ENCODE data around the gene SLC47A2. TPM values are rescaled to one million over a fixed set of nuclear protein-coding genes. Genes with fewer than 3 reads are reported as not detected.

SLC47A2 gene
- total RNA-seq, 2 donors from 2014 or later: not detected

GRCh38 chr17:19760746-19761145 is 44.4 kb upstream of the SLC47A2 start:
- Histone ChIP-seq H3K36me3 (no peaks in the 10 kb centered on the region), H3K27ac (no peak overlapping the region), H3K4me1 (ENCODE audit: control insufficient read depth in 1 of 2, low read depth in 2 of 2) (peaks cover 0 to 9% of the 10 kb centered on the region in 2 donors), H3K9me3 (no peaks in the 10 kb centered on the region), H3K4me3 (no peak overlapping the region), H3K27me3 (replicated peaks; ENCODE audit: insufficient read depth) (no peaks in the 10 kb centered on the region)
- DNase-seq (ENCODE audit: low spot score): no peak
- TF ChIP-seq, protein P1, sequence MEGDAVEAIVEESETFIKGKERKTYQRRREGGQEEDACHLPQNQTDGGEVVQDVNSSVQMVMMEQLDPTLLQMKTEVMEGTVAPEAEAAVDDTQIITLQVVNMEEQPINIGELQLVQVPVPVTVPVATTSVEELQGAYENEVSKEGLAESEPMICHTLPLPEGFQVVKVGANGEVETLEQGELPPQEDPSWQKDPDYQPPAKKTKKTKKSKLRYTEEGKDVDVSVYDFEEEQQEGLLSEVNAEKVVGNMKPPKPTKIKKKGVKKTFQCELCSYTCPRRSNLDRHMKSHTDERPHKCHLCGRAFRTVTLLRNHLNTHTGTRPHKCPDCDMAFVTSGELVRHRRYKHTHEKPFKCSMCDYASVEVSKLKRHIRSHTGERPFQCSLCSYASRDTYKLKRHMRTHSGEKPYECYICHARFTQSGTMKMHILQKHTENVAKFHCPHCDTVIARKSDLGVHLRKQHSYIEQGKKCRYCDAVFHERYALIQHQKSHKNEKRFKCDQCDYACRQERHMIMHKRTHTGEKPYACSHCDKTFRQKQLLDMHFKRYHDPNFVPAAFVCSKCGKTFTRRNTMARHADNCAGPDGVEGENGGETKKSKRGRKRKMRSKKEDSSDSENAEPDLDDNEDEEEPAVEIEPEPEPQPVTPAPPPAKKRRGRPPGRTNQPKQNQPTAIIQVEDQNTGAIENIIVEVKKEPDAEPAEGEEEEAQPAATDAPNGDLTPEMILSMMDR (IDR thresholded peaks at IDR 0.05): no peak
- no peak for ATAC-seq (ENCODE audit: insufficient number of reproducible peaks, low FRiP score, low read depth)

- TF ChIP-seq, protein P1 (IDR thresholded peaks at IDR 0.05): no peak
- H3K27me3 ChIP-seq (replicated peaks; ENCODE audit: insufficient read depth): no peaks in the 10 kb centered on the region
- ATAC-seq (ENCODE audit: insufficient number of reproducible peaks, low FRiP score, low read depth) (no peak), DNase-seq (ENCODE audit: low spot score) (no peak)
- no peaks in the 10 kb centered on the region for H3K36me3 ChIP-seq
- peaks cover 0 to 9% of the 10 kb centered on the region in 2 donors for H3K4me1 ChIP-seq (ENCODE audit: control insufficient read depth in 1 of 2, low read depth in 2 of 2)
- no peak overlapping the region for H3K27ac ChIP-seq
- no peak overlapping the region for H3K4me3 ChIP-seq
- no peaks in the 10 kb centered on the region for H3K9me3 ChIP-seq
These were observed 43.5 kb upstream of the SLC47A2 start for GRCh38 chr17:19759568-19760549.

GRCh38 chr17:19757536-19758180 is 41.3 kb upstream of the SLC47A2 start:
- Histone ChIP-seq H3K4me3 (no peak overlapping the region), H3K36me3 (no peaks in the 10 kb centered on the region), H3K27ac (no peak overlapping the region), H3K27me3 (replicated peaks; ENCODE audit: insufficient read depth) (no peaks in the 10 kb centered on the region), H3K9me3 (no peaks in the 10 kb centered on the region), H3K4me1 (ENCODE audit: control insufficient read depth in 1 of 2, low read depth in 2 of 2) (peaks cover 12 to 27% of the 10 kb centered on the region in 2 donors)
- ATAC-seq (ENCODE audit: insufficient number of reproducible peaks, low FRiP score, low read depth) (no peak), DNase-seq (ENCODE audit: low spot score) (no peak)
- TF ChIP-seq, protein P1 (IDR thresholded peaks at IDR 0.05): no peak

DNA sequence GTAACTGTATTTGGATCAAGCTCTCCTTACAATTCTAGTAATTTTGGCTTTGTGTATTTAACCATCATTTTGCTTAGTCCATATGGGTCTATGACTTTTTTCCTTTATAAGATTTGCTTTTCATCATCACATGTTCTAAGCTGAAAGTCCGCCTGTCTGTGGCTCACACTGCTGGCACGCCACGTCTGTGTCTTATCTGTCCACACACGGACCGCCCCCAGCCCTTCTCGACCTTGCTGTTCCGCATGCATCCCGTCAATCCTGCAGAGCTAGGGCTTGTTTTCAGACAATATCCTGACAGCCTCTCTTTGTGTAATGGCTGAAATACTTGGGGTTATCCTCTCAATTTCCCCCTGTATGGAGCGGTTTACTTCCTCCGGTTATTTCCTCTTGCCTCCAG is 40.2 kb upstream of the SLC47A2 start:
- Histone ChIP-seq H3K9me3 (no peaks in the 10 kb centered on the region), H3K27me3 (replicated peaks; ENCODE audit: insufficient read depth) (no peaks in the 10 kb centered on the region), H3K4me1 (ENCODE audit: control insufficient read depth in 1 of 2, low read depth in 2 of 2) (peaks cover 15 to 29% of the 10 kb centered on the region in 2 donors), H3K36me3 (no peaks in the 10 kb centered on the region), H3K27ac (no peak overlapping the region), H3K4me3 (no peak overlapping the region)
- ATAC-seq (ENCODE audit: insufficient number of reproducible peaks, low FRiP score, low read depth): no peak
- no peak for DNase-seq (ENCODE audit: low spot score)
- TF ChIP-seq, protein P1 (IDR thresholded peaks at IDR 0.05): no peak

DNA sequence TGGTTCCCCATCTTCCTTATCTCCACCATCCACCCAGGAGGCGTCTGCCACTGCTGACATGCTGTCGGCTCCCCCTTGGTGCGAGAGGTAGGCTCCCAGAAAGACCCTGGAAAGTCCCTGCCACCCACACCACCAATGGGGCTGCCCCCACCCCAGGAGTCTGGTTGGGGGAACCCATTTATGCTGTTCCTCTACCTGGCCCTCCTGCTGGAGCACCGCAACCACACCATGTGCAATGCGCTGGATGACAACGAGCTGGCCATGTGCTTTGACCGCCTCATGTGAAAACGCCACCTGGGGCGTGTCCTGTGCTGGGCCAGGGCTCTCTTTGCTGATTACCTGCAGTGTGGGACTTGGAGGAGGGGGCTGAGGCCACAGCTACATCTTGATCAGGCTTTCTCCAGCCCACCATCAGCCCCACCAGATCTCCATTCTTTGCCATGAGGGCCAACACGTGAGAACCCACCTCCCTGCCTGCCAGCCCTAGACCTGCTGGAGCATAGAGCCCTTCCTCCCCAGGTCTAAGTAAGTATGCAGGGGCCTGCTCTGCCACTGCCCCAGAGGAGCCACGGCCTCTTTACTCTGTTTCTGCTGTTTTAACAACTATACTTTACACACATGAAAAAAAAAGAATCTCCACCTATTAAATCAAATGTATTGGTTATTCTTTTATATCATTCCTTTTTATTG is 39.6 kb upstream of the SLC47A2 start:
- Histone ChIP-seq H3K36me3 (no peaks in the 10 kb centered on the region), H3K9me3 (no peaks in the 10 kb centered on the region), H3K27me3 (replicated peaks; ENCODE audit: insufficient read depth) (no peaks in the 10 kb centered on the region), H3K4me3 (no peak overlapping the region), H3K4me1 (ENCODE audit: control insufficient read depth in 1 of 2, low read depth in 2 of 2) (peaks cover 15 to 29% of the 10 kb centered on the region in 2 donors), H3K27ac (no peak overlapping the region)
- DNase-seq (ENCODE audit: low spot score): no peak
- ATAC-seq (ENCODE audit: insufficient number of reproducible peaks, low FRiP score, low read depth): no peak
- TF ChIP-seq, protein P1 (IDR thresholded peaks at IDR 0.05): no peak

Data from thoracic aorta (tissue), 2 donors.